H9 (cell line): ENCODE measurements around the gene TNS2. TPM values are rescaled to one million over a fixed set of nuclear protein-coding genes. Genes with fewer than 3 reads are reported as not detected.

Experiments used
- DNase-seq: peaks from one replicate; pipeline ENCODE4 v3.0.0-alpha.2; 2017
- H2AFZ ChIP-seq: one replicate; pipeline ENCODE4 v1.6.1; 2013; ENCODE audit warnings: mild to moderate bottlenecking, low read length, control low read depth, moderate library complexity
- H2AK5ac ChIP-seq: 2 replicates; pipeline ENCODE4 v1.6.1; 2013; ENCODE audit warnings: low read length, control low read depth, mixed read lengths; ENCODE audit not compliant: insufficient read length
- H2BK120ac ChIP-seq: one replicate; pipeline ENCODE4 v1.6.1; 2013; ENCODE audit warnings: low read depth, mild to moderate bottlenecking, low read length, control low read depth, inconsistent platforms; ENCODE audit not compliant: poor library complexity, severe bottlenecking
- H2BK12ac ChIP-seq: 2 replicates; pipeline ENCODE4 v1.6.1; 2013; ENCODE audit warnings: low read length, control low read depth, mixed read lengths, low read depth; ENCODE audit not compliant: insufficient read length
- H2BK15ac ChIP-seq: 2 replicates; pipeline ENCODE4 v1.6.1; 2013; ENCODE audit warnings: low read depth, low read length, control low read depth
- H2BK20ac ChIP-seq: one replicate; pipeline ENCODE4 v1.6.1; 2013; ENCODE audit warnings: low read depth, mild to moderate bottlenecking, low read length, control low read depth, inconsistent platforms; ENCODE audit not compliant: poor library complexity, severe bottlenecking
- H2BK5ac ChIP-seq: 2 replicates; pipeline ENCODE4 v1.6.1; 2013; ENCODE audit warnings: low read length, control low read depth, mixed read lengths; ENCODE audit not compliant: insufficient read length
- H3K14ac ChIP-seq: 2 replicates; pipeline ENCODE4 v1.6.1; 2013; ENCODE audit warnings: low read length, control low read depth; ENCODE audit not compliant: insufficient read depth
- H3K18ac ChIP-seq: 2 replicates; pipeline ENCODE4 v1.6.1; 2013; ENCODE audit warnings: low read depth, mild to moderate bottlenecking, mixed read lengths, low read length, control low read depth; ENCODE audit not compliant: insufficient read length
- H3K23ac ChIP-seq: 2 replicates; pipeline ENCODE4 v1.6.1; 2013; ENCODE audit warnings: low read length, control low read depth, mixed read lengths, low read depth; ENCODE audit not compliant: insufficient read length
- H3K23me2 ChIP-seq: 2 replicates; pipeline ENCODE4 v1.6.1; 2013; ENCODE audit warnings: low read depth, mild to moderate bottlenecking, mixed read lengths, low read length, control low read depth; ENCODE audit not compliant: insufficient read length, poor library complexity, severe bottlenecking
- H3K27ac ChIP-seq: 2 replicates; pipeline ENCODE4 v1.5.1; 2013; ENCODE audit warnings: low read length, control low read depth, mixed read lengths, low read depth; ENCODE audit not compliant: insufficient read length
- H3K27me3 ChIP-seq: 2 replicates; pipeline ENCODE4 v1.6.1; 2013; ENCODE audit warnings: low read length, control low read depth, inconsistent platforms; ENCODE audit not compliant: insufficient read depth
- H3K4ac ChIP-seq: 2 replicates; pipeline ENCODE4 v1.6.1; 2013; ENCODE audit warnings: low read depth, mild to moderate bottlenecking, control low read depth, inconsistent platforms, low read length, moderate library complexity
- H3K4me1 ChIP-seq: 2 replicates; pipeline ENCODE4 v1.6.1; 2013; ENCODE audit warnings: low read length, control low read depth, inconsistent platforms; ENCODE audit not compliant: insufficient read depth
- H3K4me2 ChIP-seq: 2 replicates; pipeline ENCODE4 v1.6.1; 2013; ENCODE audit warnings: low read length, control low read depth, mixed read lengths; ENCODE audit not compliant: insufficient read length, insufficient read depth
- H3K56ac ChIP-seq: 2 replicates; pipeline ENCODE4 v1.6.1; 2013; ENCODE audit warnings: low read depth, mild to moderate bottlenecking, mixed read lengths, low read length, control low read depth; ENCODE audit not compliant: insufficient read length
- H3K79me1 ChIP-seq: 2 replicates; pipeline ENCODE4 v1.6.1; 2013; ENCODE audit warnings: low read depth, mild to moderate bottlenecking, moderate library complexity, low read length, control low read depth, inconsistent platforms; ENCODE audit not compliant: insufficient read depth, poor library complexity, severe bottlenecking
- H3K79me2 ChIP-seq: 2 replicates; pipeline ENCODE4 v1.6.1; 2013; ENCODE audit warnings: low read length, control low read depth, inconsistent platforms; ENCODE audit not compliant: insufficient read depth
- H3K9ac ChIP-seq: 2 replicates; pipeline ENCODE4 v1.6.1; 2013; ENCODE audit warnings: low read length, control low read depth, mixed read lengths; ENCODE audit not compliant: insufficient read length; ENCODE audit errors: extremely low read depth
- H3K9me3 ChIP-seq: one replicate; pipeline ENCODE4 v1.6.1; 2013; ENCODE audit warnings: low read depth, low read length, inconsistent platforms; ENCODE audit not compliant: control insufficient read depth
- H3T11ph ChIP-seq: one replicate; pipeline ENCODE4 v1.6.1; 2013; ENCODE audit warnings: mild to moderate bottlenecking, low read length, control low read depth, inconsistent platforms
- H4K20me1 ChIP-seq: one replicate; pipeline ENCODE4 v1.6.1; 2013; ENCODE audit not compliant: control insufficient read depth, insufficient read length, insufficient read depth
- H4K5ac ChIP-seq: 2 replicates; pipeline ENCODE4 v1.6.1; 2013; ENCODE audit warnings: low read depth, mild to moderate bottlenecking, mixed read lengths, low read length, control low read depth; ENCODE audit not compliant: insufficient read length
- H4K8ac ChIP-seq: replicated peaks from 2 replicates; pipeline ENCODE4 v1.6.1; 2013; ENCODE audit warnings: low read length, control low read depth, mixed read lengths, low read depth; ENCODE audit not compliant: insufficient read length
- H4K91ac ChIP-seq: 2 replicates; pipeline ENCODE4 v1.6.1; 2013; ENCODE audit warnings: low read depth, mild to moderate bottlenecking, moderate library complexity, mixed read lengths, low read length, control low read depth; ENCODE audit not compliant: insufficient read length
- H3K27ac Mint-ChIP-seq, 3 experiments: 2 replicates in 2 of 3; 3 replicates in 1 of 3; pipeline ENCODE4 v1.8.0; 2020 to 2021; ENCODE audit warnings: mixed read lengths in 3 of 3, mild to moderate bottlenecking in 1 of 3, moderate library complexity in 1 of 3
- H3K27me3 Mint-ChIP-seq: 2 replicates; pipeline ENCODE4 v1.8.0; 2021; ENCODE audit warnings: low read depth, mild to moderate bottlenecking, moderate library complexity, mixed read lengths
- H3K36me3 Mint-ChIP-seq, 3 experiments: 2 replicates in 2 of 3; 3 replicates in 1 of 3; pipeline ENCODE4 v1.8.0; 2020 to 2021; ENCODE audit warnings: low read depth in 3 of 3, mixed read lengths in 3 of 3; ENCODE audit not compliant: insufficient read depth in 1 of 3
- H3K4me1 Mint-ChIP-seq, 2 experiments: 2 replicates each; pipeline ENCODE4 v1.8.0; 2020; ENCODE audit warnings: mixed read lengths in 2 of 2
- H3K4me3 Mint-ChIP-seq, 2 experiments: 2 replicates in 1 of 2; 3 replicates in 1 of 2; pipeline ENCODE4 v1.8.0; 2020 to 2021; ENCODE audit warnings: mild to moderate bottlenecking in 2 of 2, mixed read lengths in 2 of 2, moderate library complexity in 1 of 2
- H3K9me3 Mint-ChIP-seq, 2 experiments: 2 replicates in 1 of 2; 3 replicates in 1 of 2; pipeline ENCODE4 v1.8.0; 2020; ENCODE audit warnings: mild to moderate bottlenecking in 2 of 2, mixed read lengths in 2 of 2, moderate library complexity in 1 of 2
- WGBS: extraction: QIAGEN DNeasy Blood & Tissue Kit; methylation state at CpG from one replicate; pipeline ENCODE4 v1.1.7; 2013; ENCODE audit warnings: missing lambda C conversion rate, low lambda C conversion rate, mixed read lengths; ENCODE audit not compliant: insufficient read length; ENCODE audit errors: extremely low coverage; 5-methylcytosine and 5-hydroxymethylcytosine counted together
- total RNA-seq: library from RNA; stranded (reverse); gene quantifications from 2 replicates; pipeline ENCODE4 v1.2.1, GENCODE V29; 2021
- TF ChIP-seq, protein P1 (sequence below): fragments of 200-600 bp; sonication (generic); conservative IDR thresholded peaks from 3 replicates; pipeline ENCODE4 v1.8.0; 2021; ENCODE audit warnings: antibody characterized with exemption, mild to moderate bottlenecking

TNS2 gene
- total RNA-seq, 1 experiment from 2014 or later, result 4.5 TPM

DNA sequence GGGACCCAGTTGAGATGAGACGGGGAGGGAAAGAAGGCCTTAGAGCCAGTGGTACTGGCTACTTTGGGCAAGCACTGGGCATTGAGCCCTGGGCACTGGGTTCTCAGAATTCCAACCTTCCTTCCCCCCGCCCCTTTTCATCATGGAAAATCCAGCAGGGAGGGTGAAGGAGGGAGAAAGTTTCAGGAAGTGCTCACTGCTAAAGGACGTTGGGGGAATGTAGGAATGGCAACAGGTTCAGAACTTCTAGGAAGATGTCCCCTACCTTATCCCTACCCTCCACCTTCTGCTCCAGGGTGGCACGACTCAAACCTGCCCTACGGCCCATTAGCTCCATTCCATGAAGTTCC, 4.2 kb upstream of the TNS2 start:
- Histone ChIP-seq H2BK5ac (no peak overlapping the region), H3K14ac (no peak overlapping the region), H2BK15ac (no peak overlapping the region), H3K4me2 (peak overlapping the region; percentile 74), H3K9ac (no peak overlapping the region), H3T11ph (no peak overlapping the region), H2BK12ac (no peak overlapping the region), H3K4ac (no peak overlapping the region), H3K23ac (no peak overlapping the region), H3K79me1 (no peaks in the 10 kb centered on the region), H2BK20ac (no peak overlapping the region), H3K9me3 (no peaks in the 10 kb centered on the region), H4K20me1 (no peaks in the 10 kb centered on the region), H3K27ac (no peak overlapping the region), H2BK120ac (no peak overlapping the region), H4K8ac (no peak overlapping the region), H2AFZ (no peak overlapping the region), H3K23me2 (peaks cover 12% of the 10 kb centered on the region), H4K5ac (no peak overlapping the region), H3K18ac (no peak overlapping the region), H4K91ac (no peak overlapping the region), H2AK5ac (no peak overlapping the region), H3K4me1 (peaks cover 22% of the 10 kb centered on the region; the same call in 1 of the 2 replicates), H3K79me2 (no peaks in the 10 kb centered on the region), H3K27me3 (peaks cover 5% of the 10 kb centered on the region; the same call in 1 of the 2 replicates), H3K56ac (no peak overlapping the region)
- Mint-ChIP-seq H3K36me3 (peaks cover 0 to 16% (median 2%) of the 10 kb centered on the region in 3 experiments; a peak in 4 of 7 replicates), H3K27ac (no peak overlapping the region; a peak in 2 of 7 replicates), H3K4me3 (peak overlapping the region; percentile 86 to 92), H3K9me3 (no peaks in the 10 kb centered on the region; a peak in 1 of 5 replicates), H3K27me3 (peaks cover 37% of the 10 kb centered on the region), H3K4me1 (peaks cover 71 to 78% of the 10 kb centered on the region in 2 experiments)
- DNase-seq, result no peak
- TF ChIP-seq, protein P1, sequence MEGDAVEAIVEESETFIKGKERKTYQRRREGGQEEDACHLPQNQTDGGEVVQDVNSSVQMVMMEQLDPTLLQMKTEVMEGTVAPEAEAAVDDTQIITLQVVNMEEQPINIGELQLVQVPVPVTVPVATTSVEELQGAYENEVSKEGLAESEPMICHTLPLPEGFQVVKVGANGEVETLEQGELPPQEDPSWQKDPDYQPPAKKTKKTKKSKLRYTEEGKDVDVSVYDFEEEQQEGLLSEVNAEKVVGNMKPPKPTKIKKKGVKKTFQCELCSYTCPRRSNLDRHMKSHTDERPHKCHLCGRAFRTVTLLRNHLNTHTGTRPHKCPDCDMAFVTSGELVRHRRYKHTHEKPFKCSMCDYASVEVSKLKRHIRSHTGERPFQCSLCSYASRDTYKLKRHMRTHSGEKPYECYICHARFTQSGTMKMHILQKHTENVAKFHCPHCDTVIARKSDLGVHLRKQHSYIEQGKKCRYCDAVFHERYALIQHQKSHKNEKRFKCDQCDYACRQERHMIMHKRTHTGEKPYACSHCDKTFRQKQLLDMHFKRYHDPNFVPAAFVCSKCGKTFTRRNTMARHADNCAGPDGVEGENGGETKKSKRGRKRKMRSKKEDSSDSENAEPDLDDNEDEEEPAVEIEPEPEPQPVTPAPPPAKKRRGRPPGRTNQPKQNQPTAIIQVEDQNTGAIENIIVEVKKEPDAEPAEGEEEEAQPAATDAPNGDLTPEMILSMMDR, result no peak
- WGBS, result no CpG with 5 or more reads among the region's 5 CpGs
